KMS-11 (cell line): ENCODE results near the gene RSU1.

ENCODE experiments used
- H2AFZ ChIP-seq: fragments of 200-600 bp; sonication (generic); 2 replicates; pipeline ENCODE4 v1.6.1; 2016; ENCODE audit warnings: antibody characterized with exemption, mixed run types, low read depth
- H3K27ac ChIP-seq: fragments of 200-600 bp; sonication (generic); 2 replicates; pipeline ENCODE4 v1.6.1; 2016; ENCODE audit warnings: mild to moderate bottlenecking, mixed run types
- H3K27me3 ChIP-seq: fragments of 200-600 bp; sonication (generic); 2 replicates; pipeline ENCODE4 v1.6.1; 2017; ENCODE audit warnings: mild to moderate bottlenecking, low read depth, mixed run types, moderate library complexity; ENCODE audit not compliant: insufficient read depth
- H3K36me3 ChIP-seq: fragments of 200-600 bp; sonication (generic); 2 replicates; pipeline ENCODE4 v1.6.1; 2017; ENCODE audit warnings: mild to moderate bottlenecking, mixed run types; ENCODE audit not compliant: insufficient read depth
- H3K4me1 ChIP-seq: fragments of 200-600 bp; sonication (generic); 2 replicates; pipeline ENCODE4 v1.6.1; 2016; ENCODE audit warnings: mild to moderate bottlenecking, low read depth, mixed run types; ENCODE audit not compliant: poor library complexity, severe bottlenecking
- H3K4me2 ChIP-seq: fragments of 200-600 bp; sonication (generic); 2 replicates; pipeline ENCODE4 v1.7.0; 2016; ENCODE audit warnings: mild to moderate bottlenecking, mixed run types
- H3K4me3 ChIP-seq: fragments of 200-600 bp; sonication (generic); IDR thresholded peaks from 2 replicates; pipeline ENCODE4 v1.6.1; 2017; ENCODE audit warnings: low read depth, low read length, mixed read lengths; ENCODE audit not compliant: insufficient read depth
- H3K79me2 ChIP-seq: fragments of 200-600 bp; sonication (generic); 2 replicates; pipeline ENCODE4 v1.6.1; 2016; ENCODE audit warnings: low read depth, mixed run types; ENCODE audit not compliant: insufficient read depth
- H3K9ac ChIP-seq: fragments of 200-600 bp; sonication (generic); 2 replicates; pipeline ENCODE4 v1.6.1; 2016; ENCODE audit warnings: mild to moderate bottlenecking, mixed run types
- H4K20me1 ChIP-seq: fragments of 200-600 bp; sonication (generic); 2 replicates; pipeline ENCODE4 v1.6.1; 2016; ENCODE audit warnings: mild to moderate bottlenecking, mixed run types; ENCODE audit not compliant: insufficient read depth
- CTCF ChIP-seq: fragments of 200-600 bp; sonication (generic); conservative IDR thresholded peaks from 2 replicates; pipeline ENCODE4 v1.6.1; 2017; ENCODE audit warnings: low read depth, mild to moderate bottlenecking, antibody characterized with exemption, low read length, moderate library complexity, mixed read lengths

Gene RSU1

GRCh38 chr10:16626697-16627096 is 190.5 kb downstream of the RSU1 start:
- no peaks in the 10 kb centered on the region for H3K36me3 ChIP-seq
- H3K9ac ChIP-seq = no peak overlapping the region
- H3K27ac ChIP-seq = no peak overlapping the region
- H2AFZ ChIP-seq = no peak overlapping the region
- H3K27me3 ChIP-seq = no peaks in the 10 kb centered on the region
- no peaks in the 10 kb centered on the region for H3K4me1 ChIP-seq
- no peak for TF ChIP-seq CTCF
- H3K4me2 ChIP-seq = no peak overlapping the region
- no peaks in the 10 kb centered on the region for H3K79me2 ChIP-seq
- no peaks in the 10 kb centered on the region for H4K20me1 ChIP-seq
- H3K4me3 ChIP-seq = no peak overlapping the region

- H3K9ac ChIP-seq = no peak overlapping the region
- no peaks in the 10 kb centered on the region for H3K79me2 ChIP-seq
- H2AFZ ChIP-seq = no peak overlapping the region
- no peaks in the 10 kb centered on the region for H4K20me1 ChIP-seq
- no peak for TF ChIP-seq CTCF
- no peak overlapping the region for H3K27ac ChIP-seq
- no peak overlapping the region for H3K4me3 ChIP-seq
- H3K36me3 ChIP-seq = no peaks in the 10 kb centered on the region
- H3K4me1 ChIP-seq = no peaks in the 10 kb centered on the region
- no peaks in the 10 kb centered on the region for H3K27me3 ChIP-seq
- H3K4me2 ChIP-seq = no peak overlapping the region
These were observed 204.3 kb downstream of the RSU1 start for GRCh38 chr10:16612981-16613355.

GRCh38 chr10:16612115-16612980 is 204.9 kb downstream of the RSU1 start:
- H3K27ac ChIP-seq = no peak overlapping the region
- no peak for TF ChIP-seq CTCF
- H3K9ac ChIP-seq = no peak overlapping the region
- H3K4me3 ChIP-seq = no peak overlapping the region
- no peaks in the 10 kb centered on the region for H3K27me3 ChIP-seq
- no peaks in the 10 kb centered on the region for H3K79me2 ChIP-seq
- H4K20me1 ChIP-seq = no peaks in the 10 kb centered on the region
- H3K4me1 ChIP-seq = no peaks in the 10 kb centered on the region
- no peak overlapping the region for H2AFZ ChIP-seq
- H3K4me2 ChIP-seq = no peak overlapping the region
- H3K36me3 ChIP-seq = no peaks in the 10 kb centered on the region

- H3K9ac ChIP-seq = no peak overlapping the region
- no peaks in the 10 kb centered on the region for H3K27me3 ChIP-seq
- H3K4me3 ChIP-seq = no peak overlapping the region
- H3K79me2 ChIP-seq = no peaks in the 10 kb centered on the region
- H2AFZ ChIP-seq = no peak overlapping the region
- no peak overlapping the region for H3K27ac ChIP-seq
- no peaks in the 10 kb centered on the region for H3K4me1 ChIP-seq
- no peak overlapping the region for H3K4me2 ChIP-seq
- H3K36me3 ChIP-seq = no peaks in the 10 kb centered on the region
- no peak for TF ChIP-seq CTCF
- H4K20me1 ChIP-seq = no peaks in the 10 kb centered on the region
These were observed 206.2 kb downstream of the RSU1 start for GRCh38 chr10:16611037-16611436.
